Measurements from ENCODE around the gene CEP95.

CEP95 gene

GRCh38 chr17:64496786-64497564 lies 9.8 kb upstream of the CEP95 start, which contains the start of gene POLG2:
TSS of gene POLG2 (minus strand) at chr17:64497054. CDS start at chr17:64496968, 86 bp downstream.
- peak; percentile 87 for DNase-seq

GRCh38 chr17:64497565-64498035 lies 9.2 kb upstream of the CEP95 start:
- no peak for DNase-seq

GRCh38 chr17:64498308-64499203 lies 8.2 kb upstream of the CEP95 start:
- no peak for DNase-seq

GRCh38 chr17:64499805-64500486 lies 6.8 kb upstream of the CEP95 start:
- DNase-seq = no peak

- no peak for DNase-seq
These were observed 6.3 kb upstream of the CEP95 start for GRCh38 chr17:64500487-64500859.

GRCh38 chr17:64500862-64501765 lies 5.7 kb upstream of the CEP95 start:
- no peak for DNase-seq

GRCh38 chr17:64502021-64502420 lies 4.8 kb upstream of the CEP95 start:
- no peak for DNase-seq

GRCh38 chr17:64502809-64503208 lies 4.0 kb upstream of the CEP95 start:
- no peak for DNase-seq

GRCh38 chr17:64503341-64503740 lies 3.4 kb upstream of the CEP95 start:
- no peak for DNase-seq

GRCh38 chr17:64503821-64504768 lies 2.7 kb upstream of the CEP95 start:
- no peak for DNase-seq

GRCh38 chr17:64504769-64505339 lies 1.9 kb upstream of the CEP95 start:
- DNase-seq = no peak

- peak; percentile 72 for DNase-seq
These were observed 1.2 kb upstream of the CEP95 start for GRCh38 chr17:64505340-64506200.

GRCh38 chr17:64506201-64506575 lies 589 bp upstream of the CEP95 start, which contains the start of gene DDX5:
TSS of gene DDX5 (minus strand) at chr17:64506289. CDS start at chr17:64506119, 170 bp downstream.
- DNase-seq = peak; percentile 100

- no peak for DNase-seq
These were observed 621 bp downstream of the CEP95 start for GRCh38 chr17:64507413-64507782.

GRCh38 chr17:64508683-64509082 lies 1.9 kb downstream of the CEP95 start:
- no peak for DNase-seq

GRCh38 chr17:64509179-64509578 lies 2.4 kb downstream of the CEP95 start:
- no peak for DNase-seq

GRCh38 chr17:64515419-64515818 lies 8.6 kb downstream of the CEP95 start:
- DNase-seq = no peak

- DNase-seq = no peak
These were observed 9.1 kb downstream of the CEP95 start for GRCh38 chr17:64515829-64516228.

- DNase-seq = no peak
These were observed 12.8 kb downstream of the CEP95 start for GRCh38 chr17:64519601-64520000.

GRCh38 chr17:64520359-64520758 lies 13.6 kb downstream of the CEP95 start:
- DNase-seq = no peak

Data from NK-92 treated with Interleukin-12 subunit alpha and Interleukin-12 subunit beta, amount 100 ng/mL, for 24 hours (cell line).